Glomerular endothelial cell (primary cell): ENCODE results near the gene TTYH3. TPM values are rescaled to one million over a fixed set of nuclear protein-coding genes. Genes with fewer than 3 reads are reported as not detected.

ENCODE experiments used
- DNase-seq: peaks from one replicate; pipeline ENCODE4 v3.0.0-alpha.2; 2011; ENCODE audit warnings: low read depth, low spot score; ENCODE audit errors: extremely low read depth
- total RNA-seq: library from RNA; depleted of rRNA; stranded (reverse); fragments of >200 nt; gene quantifications from 2 replicates; pipeline ENCODE4 v1.2.3, GENCODE V29; 2015

TTYH3 gene
- total RNA-seq, 1 donor from 2014 or later, result 321 TPM

DNA sequence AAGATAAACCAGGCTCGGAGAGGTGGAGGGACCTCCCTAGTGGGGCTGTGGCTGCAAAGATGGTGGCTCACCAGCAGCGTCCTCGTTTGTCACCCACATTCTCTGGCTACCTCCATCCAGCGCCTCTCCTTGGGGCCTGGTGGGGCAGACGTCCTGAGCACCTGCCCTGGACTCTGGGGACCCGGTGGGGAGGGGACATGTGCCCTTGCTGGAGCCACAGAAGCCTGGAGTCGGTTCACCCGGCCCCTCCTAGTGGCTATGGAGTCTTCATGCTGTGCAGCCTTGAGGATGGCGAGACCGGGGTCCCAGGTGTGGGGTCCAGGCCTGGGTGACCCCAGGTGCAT, 14.5 kb downstream of the TTYH3 start:
- no peak for DNase-seq

DNA sequence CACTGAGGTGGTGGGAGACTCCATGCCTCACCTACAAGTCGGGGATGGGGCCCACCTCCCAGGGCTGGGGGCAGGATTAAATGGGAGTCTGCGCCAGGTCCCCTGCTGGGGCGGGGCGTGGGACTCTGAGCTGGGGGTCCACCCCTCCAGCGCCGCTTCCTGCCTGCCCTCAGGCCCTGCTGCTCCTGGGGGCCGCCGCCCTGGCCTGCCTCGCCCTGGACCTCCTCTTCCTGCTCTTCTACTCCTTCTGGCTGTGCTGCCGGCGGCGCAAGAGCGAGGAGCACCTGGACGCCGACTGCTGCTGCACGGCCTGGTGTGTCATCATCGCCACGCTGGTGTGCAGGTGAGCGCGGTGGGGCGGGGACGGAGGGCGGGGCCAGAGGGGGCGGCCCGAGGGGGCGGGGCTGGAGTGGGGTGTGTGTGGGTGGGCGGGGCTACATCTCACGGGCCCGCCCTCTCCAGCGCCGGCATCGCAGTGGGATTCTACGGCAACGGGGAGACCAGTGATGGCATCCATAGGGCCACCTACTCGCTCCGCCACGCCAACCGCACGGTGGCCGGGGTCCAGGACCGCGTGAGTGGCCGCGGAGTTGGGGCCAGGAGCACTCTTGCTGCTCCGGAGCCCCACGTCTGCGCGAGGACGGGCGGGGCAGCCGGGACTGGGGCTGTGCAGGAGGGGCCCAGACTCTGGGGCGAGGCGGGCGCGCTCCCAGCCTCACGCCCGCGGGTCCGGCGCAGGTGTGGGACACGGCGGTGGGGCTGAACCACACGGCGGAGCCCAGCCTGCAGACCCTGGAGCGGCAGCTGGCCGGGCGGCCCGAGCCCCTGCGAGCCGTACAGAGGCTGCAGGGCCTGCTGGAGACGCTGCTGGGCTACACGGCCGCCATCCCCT, 15.1 kb downstream of the TTYH3 start:
- no peak for DNase-seq

DNA sequence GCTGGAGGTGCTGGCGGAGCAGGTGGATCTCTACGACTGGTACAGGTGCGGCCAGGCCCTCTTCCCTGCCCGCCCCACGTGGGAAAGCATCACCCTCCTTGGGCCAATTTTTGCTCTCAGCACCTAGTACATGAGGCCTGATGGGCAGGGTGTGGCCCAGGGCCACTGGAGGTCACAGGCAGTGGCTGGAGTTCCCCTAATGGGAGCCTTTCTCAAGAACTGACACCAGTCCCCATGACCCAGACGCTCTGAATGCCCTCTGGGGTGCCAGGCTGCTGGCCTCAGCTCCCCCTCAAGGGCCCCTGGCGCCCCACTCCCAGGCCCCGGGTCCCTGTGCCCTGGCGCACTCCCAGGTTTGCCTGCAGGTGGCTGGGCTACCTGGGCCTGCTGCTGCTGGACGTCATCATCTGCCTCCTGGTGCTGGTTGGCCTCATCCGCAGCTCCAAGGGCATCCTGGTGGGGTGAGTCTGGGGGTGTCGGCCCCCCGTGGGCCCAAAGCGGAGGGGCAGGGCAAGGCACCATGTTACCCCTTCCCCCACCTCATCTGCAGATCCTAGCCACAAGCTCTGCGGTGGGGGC, 15.9 kb downstream of the TTYH3 start:
- DNase-seq, result no peak

DNA sequence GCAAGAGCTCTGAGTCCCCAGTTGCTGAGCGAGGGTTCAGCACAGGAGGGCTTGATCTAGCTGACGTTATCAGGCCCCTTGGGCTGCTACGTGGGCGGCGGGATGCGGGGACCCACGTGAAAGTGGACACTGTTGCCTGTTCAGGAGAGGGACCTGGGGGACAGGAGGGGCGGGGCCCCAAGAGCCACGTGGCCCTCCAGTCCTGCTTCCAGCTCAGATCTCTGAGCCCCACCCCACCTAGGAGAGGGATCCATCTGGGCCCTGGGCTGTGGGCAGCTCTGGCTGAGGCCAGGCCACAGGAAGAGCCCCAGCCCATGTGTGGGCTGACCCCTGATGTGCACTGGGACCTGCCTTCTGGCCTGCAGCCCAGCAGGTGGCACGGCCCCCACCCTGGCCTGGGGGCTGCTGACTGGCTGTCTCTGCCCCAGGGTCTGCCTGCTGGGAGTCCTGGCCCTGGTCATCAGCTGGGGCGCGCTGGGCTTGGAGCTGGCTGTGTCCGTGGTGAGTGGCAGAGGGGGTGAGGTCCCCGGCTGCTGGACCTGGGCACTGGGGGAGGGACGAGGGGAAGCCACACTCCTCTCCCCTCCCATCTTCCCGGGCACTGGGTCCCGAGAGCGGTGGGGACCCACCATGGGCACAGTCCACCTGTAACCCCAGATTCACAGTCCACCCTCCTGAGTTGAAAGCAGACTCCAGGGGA, 17.5 kb downstream of the TTYH3 start:
- DNase-seq, result no peak

DNA sequence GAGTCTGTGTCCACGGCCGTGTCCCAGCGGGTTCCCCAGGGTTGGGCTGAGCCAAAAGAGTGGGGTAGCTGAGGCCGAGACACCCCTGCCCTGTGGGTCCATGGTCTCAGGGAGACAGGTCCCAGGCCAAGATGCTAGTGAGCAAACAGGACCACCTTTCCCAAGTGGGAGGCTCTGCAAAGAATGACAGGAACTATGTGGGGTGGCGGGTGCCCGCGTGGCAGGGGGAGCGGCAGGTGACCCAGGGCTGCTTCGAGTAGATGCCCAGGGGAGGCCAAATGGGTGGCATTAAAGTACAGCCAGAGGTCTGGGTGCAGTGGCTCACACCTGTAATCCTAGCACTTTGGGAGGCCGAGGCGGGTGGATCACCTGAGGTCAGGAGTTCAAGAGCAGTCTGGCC, 18.2 kb downstream of the TTYH3 start:
- DNase-seq, result no peak

DNA sequence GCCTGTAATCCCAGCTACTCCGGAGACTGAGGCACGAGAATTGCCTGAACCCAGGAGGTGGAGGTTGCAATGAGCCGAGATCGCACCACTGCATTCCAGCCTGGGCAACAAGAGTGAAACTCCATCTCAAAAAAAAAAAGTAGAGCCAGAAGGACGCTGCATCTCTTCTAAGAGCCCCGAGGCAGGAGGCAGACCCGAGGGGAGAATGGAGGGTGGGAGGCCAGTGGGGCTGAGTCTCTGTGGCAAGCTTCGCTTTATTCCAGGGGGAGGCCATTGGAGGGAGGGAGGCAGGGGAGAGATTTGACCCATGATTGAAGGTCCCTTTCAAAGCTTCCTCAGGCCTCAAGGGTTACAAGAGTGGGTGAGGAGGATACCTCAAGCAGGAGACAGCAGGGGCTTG, 18.7 kb downstream of the TTYH3 start:
- no peak for DNase-seq

DNA sequence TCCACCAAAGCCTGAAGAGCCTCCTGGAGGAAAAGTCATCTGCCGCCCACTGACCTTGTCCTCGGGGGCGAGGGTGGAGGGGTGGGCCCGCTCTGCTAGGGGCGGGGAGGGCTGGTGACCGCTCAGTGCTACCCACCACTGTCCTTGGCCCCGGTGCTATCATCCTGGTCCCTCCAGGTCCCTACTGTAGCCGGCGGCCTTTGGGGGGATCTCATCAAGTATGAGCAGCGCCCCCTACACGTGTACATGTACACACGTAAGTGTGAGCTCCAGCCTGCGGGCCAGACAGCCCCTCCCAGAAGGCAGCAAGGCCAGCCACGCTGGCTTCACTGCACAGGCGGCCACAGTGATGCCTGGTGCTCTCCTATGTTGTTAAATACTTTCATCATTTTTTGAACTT, 19.6 kb downstream of the TTYH3 start:
- DNase-seq, result no peak

DNA sequence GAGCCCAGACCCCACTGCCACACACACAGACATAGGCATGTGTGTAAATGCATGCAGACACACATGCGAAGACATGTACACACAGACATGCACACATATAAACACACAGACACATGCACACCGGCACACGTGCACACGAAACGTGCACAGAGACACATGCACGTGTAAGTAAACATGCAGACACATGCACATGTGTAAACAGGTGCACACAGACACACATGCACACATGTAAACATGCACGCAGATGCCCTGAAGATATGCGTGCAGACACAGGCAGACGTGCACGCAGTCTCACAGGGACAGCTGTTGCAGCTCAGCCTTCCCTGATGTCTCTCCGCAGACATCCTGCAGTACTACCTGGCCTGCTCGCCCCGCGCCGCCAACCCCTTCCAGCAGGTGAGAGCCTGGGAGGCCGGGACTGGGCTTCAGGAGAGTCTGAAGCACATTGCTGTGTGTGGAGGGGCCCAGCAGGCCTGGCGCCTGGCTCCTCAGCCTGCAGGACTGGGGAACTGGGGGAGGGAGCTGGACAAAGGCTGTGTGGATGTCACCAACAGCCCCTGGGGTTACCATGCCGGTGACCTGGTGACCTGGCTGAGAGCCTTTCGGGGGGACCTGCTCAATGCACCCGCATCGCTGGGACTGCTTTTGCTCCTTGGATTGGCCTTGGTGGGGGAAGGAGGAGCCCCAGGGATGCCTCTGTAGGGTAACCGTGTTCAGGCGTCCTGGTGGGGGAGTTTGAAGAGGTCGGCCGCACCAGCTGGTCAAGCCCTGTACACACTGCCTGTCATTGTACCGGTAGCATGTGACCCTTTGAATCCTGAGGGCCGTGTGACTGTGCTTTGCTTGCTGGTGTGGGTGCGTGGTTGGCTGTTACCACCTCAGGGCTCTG, 20.3 kb downstream of the TTYH3 start:
- DNase-seq, result no peak

DNA sequence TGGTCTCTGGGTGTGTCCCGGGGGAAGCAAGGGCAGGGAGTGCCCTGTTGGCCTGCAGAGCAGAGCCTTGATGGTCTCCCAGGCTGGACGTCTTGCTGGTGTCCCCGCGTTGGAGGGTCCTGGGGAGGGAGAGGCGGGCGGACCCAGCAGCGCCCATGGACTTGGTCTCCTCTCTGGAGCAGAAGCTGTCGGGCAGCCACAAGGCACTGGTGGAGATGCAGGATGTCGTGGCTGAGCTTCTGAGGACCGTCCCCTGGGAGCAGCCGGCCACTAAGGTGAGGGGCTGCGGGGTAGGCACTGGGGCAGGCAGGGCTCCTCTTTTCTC, 20.9 kb downstream of the TTYH3 start:
- DNase-seq, result no peak

DNA sequence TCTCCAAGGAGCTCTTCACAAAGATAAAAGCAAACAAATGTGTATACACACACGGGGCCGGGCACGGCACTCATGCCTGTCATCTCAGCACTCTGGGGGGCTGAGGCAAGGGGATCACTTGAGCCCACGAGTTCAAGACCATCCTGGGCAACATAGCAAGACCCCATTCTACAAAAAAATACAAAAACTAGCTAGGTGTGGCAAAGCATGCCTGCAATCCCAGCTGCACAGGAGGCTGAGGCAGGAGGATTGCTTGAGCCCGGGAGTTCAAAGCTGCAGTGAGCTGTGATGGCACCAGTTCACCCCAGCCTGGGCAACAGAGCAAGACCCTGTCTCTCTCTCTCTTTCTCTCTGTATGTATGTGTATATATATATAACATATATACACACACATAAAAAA, 22.3 kb downstream of the TTYH3 start:
- no peak for DNase-seq

DNA sequence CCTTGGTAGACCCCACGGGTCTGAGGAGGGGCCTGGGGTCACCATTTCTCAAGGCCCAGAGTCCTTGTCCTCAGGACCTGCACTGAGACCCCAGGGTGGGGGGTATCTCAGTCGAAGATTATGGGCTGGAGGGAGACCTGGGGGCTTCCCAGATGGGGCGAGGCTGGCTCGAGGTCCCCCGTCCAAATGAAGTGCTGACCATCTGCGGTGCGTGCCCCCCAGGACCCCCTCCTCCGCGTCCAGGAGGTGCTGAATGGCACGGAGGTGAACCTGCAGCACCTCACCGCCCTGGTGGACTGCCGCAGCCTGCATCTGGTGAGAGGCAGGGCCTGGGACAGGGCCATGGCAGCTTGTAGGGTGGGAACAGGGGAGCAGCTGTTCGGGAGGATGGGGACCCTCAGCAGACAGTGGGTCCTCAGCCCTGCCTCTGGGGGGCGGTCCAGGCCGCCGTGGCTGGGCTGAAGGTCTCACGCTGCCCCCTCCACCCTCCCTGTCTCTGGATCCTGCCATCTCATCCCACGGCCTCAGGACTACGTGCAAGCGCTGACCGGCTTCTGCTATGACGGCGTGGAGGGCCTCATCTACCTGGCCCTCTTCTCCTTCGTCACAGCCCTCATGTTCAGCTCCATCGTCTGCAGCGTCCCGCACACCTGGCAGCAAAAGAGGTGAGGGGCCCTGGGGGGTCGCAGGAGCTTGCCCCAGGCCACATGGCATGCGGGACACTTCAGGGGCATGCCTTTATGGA, 24.3 kb downstream of the TTYH3 start:
- DNase-seq, result no peak

DNA sequence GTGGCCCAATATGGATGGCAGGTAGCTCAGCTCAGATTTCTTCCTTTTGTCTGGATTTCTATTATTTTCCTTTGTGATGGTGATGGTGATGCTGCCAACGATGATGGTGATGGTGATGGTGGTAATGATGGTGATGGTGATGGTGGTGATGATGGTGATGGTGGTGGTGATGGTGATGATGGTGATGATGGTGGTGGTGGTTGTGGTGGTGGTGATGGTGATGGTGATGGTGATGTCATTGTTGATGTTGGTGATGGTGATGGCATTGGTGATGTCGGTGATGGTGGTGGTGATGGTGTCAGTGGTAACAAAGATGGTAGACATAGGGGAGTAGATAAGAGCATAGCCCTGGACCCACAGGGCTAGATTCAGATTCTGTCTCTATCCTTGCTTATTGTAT, 25.4 kb downstream of the TTYH3 start:
- DNase-seq, result no peak

DNA sequence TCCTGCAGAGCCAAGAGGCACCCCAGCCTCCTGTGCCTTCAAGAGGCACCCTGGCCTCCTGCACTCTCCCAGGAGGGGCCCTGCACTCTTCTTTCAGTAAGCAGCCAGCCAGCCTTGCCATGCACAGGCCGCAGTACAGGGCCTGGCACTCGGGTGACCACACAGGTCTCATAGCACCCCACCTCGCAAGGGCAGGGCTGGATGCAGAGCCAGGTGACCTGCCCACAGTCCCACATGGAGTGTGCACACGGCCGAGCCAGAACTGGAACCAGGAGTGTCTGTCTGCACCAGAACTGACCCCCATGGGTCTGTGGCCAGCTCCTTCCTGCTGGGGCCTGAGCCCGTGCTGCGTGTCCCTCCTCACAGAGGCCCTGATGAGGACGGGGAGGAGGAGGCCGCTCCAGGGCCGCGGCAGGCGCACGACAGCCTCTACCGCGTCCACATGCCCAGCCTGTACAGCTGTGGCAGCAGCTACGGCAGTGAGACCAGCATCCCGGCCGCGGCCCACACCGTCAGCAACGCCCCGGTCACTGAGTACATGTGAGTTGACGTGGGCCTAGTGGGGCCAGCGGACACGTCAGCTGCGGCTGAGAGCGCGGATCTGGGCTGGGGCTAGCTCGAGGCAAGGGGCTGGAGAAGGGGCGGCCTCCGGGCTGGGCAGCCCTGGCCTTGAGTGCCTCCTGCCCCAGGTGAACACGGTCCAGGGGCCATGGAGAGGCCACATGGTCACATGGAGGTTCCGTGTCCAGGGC, 26.3 kb downstream of the TTYH3 start:
- DNase-seq, result no peak

DNA sequence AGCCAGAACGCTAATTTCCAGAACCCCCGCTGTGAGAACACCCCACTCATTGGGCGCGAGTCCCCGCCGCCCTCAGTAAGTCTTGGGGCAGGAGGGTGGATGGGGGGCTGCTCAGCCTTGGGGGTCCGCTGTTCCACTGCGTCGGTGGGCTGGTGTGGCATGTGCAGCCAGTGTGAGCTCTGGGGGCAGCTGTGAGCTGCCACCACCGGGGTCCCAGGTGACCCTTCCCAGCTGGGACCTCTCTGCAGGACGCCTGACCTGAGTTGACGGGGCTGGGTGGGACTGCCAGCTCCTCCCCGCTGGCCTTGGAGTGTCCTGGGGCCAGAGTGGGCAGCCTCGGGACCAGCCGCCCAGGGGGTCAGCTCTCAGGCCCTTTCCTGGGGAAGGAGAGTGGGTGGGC, 27.2 kb downstream of the TTYH3 start:
- DNase-seq, result no peak

DNA sequence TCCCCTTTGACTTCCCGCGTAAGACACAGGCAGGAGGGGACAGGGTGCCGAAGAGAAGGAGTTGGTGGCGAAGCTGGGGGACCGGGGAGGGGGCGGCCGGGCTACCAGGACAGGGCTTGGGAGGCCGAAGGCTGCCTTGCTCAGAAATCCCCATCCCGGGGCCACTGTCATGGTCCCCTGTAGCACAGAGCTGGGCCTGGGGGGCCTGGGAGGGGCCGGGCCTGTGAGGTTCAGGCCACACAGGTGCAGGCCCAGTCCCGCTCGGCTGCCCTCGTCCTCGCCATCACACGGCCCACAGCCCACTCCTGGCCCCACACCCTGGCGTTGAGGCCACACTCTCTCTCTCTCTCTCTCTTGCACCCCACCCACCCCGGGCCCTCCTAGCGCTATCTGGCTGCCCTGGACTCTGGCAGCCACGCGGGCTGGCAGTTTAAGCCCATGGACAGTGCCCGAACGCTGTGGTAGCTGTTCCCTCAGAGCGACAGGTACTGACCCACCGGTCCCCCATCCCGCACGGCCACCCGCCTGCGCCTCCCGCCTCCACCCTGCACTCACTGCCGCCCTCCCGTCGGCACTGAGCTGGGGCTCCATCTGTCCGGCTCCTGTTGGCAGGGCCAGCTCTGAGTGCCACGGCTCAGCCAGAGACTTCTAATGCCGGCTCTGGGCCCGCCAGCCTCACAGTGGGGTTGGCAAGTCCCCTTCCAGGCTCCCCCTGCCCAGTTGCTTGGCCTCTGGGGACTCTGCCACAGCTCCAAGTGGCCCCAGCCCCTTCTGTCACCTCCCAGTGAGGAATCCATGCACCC, 28.0 kb downstream of the TTYH3 start:
- no peak for DNase-seq

DNA sequence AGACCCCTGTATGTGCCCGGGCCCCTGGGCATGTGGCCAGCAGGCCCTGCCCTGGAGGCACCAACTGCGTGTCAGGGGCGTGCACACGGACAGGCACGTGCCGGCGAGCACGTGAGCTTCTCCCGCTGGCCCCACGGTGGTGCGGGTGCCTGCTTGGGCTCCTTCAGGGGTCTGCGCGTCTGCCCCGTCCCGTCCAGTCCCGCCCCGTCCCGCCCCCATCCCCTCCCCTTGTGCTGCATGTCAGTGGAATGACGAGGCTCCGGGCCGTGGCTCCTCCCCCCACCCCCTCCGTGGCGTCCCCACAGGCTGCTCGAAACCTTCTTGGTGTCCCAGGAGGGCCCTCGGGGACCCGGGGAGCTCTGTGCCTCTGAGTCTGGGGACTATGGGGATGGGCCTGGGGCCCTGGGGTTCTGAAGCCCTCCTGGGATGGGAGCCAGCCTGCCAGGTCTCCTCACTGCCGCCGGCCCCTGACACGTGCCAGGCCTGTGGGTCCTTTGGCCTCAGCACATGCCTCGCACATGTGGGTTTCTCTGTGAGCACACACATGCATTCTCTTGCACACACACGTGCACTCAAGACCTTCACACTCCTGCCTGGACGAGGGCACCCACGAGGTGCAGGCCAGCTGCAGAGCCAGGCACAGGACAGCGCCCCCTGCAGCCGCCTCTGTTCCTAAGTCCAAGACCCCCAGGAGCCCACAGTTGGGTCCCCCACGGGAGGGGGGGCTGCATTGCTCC, 28.7 kb downstream of the TTYH3 start:
- DNase-seq, result no peak

DNA sequence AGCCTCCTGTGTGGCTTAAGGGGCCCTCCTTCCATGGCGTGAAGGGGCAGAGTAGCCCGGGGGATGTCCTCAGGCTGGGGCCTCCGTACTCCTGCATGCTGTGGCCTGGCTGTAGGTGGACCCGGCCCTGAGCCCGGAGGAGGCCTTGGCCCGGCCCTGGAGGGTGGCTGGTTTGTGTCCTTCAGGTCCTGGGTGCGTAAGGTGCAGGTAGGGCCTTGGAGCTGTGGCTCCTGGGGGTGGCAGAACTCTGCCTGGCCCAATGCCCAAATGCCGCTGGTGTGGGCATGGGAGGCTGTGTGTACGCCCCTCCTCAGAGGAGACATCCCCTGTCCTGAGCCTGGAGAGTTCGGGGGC, 29.3 kb downstream of the TTYH3 start:
- no peak for DNase-seq

DNA sequence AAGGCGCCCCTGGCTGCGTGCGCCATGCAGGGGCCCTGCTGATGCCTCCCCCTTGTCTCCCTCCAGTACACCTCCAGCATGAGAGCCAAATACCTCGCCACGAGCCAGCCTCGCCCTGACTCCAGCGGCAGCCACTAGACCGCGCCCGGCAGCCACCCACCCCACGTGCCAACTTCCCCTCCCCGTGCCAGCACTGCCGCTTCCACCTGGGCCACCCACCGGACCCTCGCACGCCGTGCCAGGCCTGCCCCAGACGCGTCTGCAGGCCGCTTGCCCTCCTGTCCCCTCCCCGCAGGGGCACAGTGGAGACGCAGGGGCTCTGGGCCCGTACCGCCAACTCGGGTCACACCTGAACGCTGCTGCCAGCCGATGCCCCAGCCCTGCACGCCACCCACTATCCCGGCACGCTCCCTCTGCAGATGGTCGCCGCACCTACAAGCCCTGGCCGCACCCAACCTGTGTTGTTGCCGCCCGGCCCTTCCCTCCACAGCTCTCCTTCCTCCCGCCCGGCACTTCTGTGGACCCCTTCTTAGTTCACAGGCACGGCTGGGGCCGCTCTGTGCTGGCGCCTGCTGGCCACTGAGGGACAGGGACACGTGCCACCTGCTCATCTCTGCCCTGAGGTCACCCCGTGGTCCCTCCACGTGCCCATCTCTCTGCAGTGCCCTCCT, 30.0 kb downstream of the TTYH3 start:
- DNase-seq, result no peak
